Measurements from ENCODE around the gene MAGEA4. TPM values are rescaled to one million over a fixed set of nuclear protein-coding genes. Genes with fewer than 3 reads are reported as not detected.

The MAGEA4 gene
- total and polyA plus RNA-seq, 2 donors (not counting 3 experiments of a cell fraction or from before 2014, with no cell fraction given), result not detected

DNA sequence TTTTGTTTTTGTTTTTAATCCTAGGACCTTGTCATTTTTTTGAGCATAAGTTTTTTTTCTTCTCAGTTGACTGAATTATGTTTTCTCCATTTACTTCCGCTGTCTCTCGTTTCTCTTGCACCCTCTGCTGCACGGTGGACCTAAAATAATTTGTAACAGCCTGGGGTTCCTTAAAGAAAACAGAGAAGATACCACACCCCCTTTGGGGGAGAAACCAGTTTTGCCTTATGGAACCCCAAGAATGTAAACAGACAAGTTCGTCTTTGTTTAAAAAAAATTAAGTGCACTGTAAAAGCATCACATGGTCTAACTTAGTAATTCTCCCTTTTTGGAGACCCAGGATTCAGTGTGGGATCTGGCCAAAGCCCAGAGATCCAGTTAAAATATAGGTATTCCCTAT lies 32.8 kb upstream of the MAGEA4 start:
- Histone ChIP-seq H3K9ac (replicated peaks; ENCODE audit: extremely low read depth, insufficient read depth, low read length) (no peak overlapping the region), H3K27me3 (ENCODE audit: control insufficient read depth in 2 of 2, insufficient read depth in 2 of 2, low read length in 2 of 2) (no peaks in the 10 kb centered on the region), H3K9me3 (replicated peaks; ENCODE audit: control insufficient read depth, insufficient read depth, low read length) (no peaks in the 10 kb centered on the region), H3K9me1 (replicated peaks; ENCODE audit: control insufficient read depth, extremely low read depth, insufficient read depth, low read length) (no peaks in the 10 kb centered on the region), H3K36me3 (ENCODE audit: control insufficient read depth in 2 of 2, extremely low read depth in 1 of 2, insufficient read depth in 2 of 2, low read length in 2 of 2) (no peaks in the 10 kb centered on the region), H3K4me2 (ENCODE audit: insufficient read depth, low read length) (no peak overlapping the region), H3K79me2 (ENCODE audit: control insufficient read depth, insufficient read depth, low read length) (no peaks in the 10 kb centered on the region), H3K4me1 (ENCODE audit: control insufficient read depth, extremely low read depth, insufficient read depth, low read length) (no peaks in the 10 kb centered on the region), H3K27ac (ENCODE audit: insufficient read depth, low read depth, low read length) (no peak overlapping the region), H2AFZ (ENCODE audit: low read depth, low read length) (no peak overlapping the region), H4K20me1 (replicated peaks; ENCODE audit: control insufficient read depth, extremely low read depth, insufficient read depth, low read length) (no peaks in the 10 kb centered on the region), H3K4me3 (replicated peaks in 1 of 3; ENCODE audit: insufficient read depth in 1 of 3, low read depth in 1 of 3, low read length in 3 of 3) (no peak overlapping the region)
- no TSS peak for BruUV-seq (replicated peaks)
- ChIA-PET CTCF (interaction anchor here (1.3 kb wide), 1 partner anchor 21 kb away, joined by 4 read pairs; no protein-coding TSS in a partner anchor), POLR2A (no interaction called here)
- dilution Hi-C loops (cut with MboI; ENCODE audit: extremely low pct_ligation_motif_present, low sequenced_read_pairs) (no loop called here), intact Hi-C loops (cut with micrococcal nuclease) (no loop called here)
- DNase-seq (ENCODE audit: low read depth, low spot score) (no peak), FAIRE-seq (no peak)
- TF ChIP-seq MYC (IDR thresholded peaks at IDR 0.05; ENCODE audit: low read depth, low read length), result no peak
- TF ChIP-seq POLR2A (IDR thresholded peaks at IDR 0.05; ENCODE audit: low read depth, low read length), result no peak
- TF ChIP-seq POLR2AphosphoS5 (IDR thresholded peaks at IDR 0.05; ENCODE audit: insufficient read depth, low read depth, low read length), result no peak
- TF ChIP-seq JUN (IDR thresholded peaks at IDR 0.05; ENCODE audit: borderline replicate concordance, insufficient read depth, insufficient read length, low read depth), result no peak
- TF ChIP-seq FOS (IDR thresholded peaks at IDR 0.05; ENCODE audit: borderline replicate concordance, insufficient read depth, low read length), result no peak
- TF ChIP-seq GATA2 (IDR thresholded peaks at IDR 0.05; ENCODE audit: insufficient read depth, insufficient read length, low read depth, low read length), result no peak
- TF ChIP-seq, protein P1, sequence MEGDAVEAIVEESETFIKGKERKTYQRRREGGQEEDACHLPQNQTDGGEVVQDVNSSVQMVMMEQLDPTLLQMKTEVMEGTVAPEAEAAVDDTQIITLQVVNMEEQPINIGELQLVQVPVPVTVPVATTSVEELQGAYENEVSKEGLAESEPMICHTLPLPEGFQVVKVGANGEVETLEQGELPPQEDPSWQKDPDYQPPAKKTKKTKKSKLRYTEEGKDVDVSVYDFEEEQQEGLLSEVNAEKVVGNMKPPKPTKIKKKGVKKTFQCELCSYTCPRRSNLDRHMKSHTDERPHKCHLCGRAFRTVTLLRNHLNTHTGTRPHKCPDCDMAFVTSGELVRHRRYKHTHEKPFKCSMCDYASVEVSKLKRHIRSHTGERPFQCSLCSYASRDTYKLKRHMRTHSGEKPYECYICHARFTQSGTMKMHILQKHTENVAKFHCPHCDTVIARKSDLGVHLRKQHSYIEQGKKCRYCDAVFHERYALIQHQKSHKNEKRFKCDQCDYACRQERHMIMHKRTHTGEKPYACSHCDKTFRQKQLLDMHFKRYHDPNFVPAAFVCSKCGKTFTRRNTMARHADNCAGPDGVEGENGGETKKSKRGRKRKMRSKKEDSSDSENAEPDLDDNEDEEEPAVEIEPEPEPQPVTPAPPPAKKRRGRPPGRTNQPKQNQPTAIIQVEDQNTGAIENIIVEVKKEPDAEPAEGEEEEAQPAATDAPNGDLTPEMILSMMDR (IDR thresholded peaks at IDR 0.05; ENCODE audit: extremely low read depth in 1 of 2, insufficient read depth in 1 of 2, low read depth in 1 of 2, low read length in 2 of 2), result no peak
- TF ChIP-seq, protein P2, sequence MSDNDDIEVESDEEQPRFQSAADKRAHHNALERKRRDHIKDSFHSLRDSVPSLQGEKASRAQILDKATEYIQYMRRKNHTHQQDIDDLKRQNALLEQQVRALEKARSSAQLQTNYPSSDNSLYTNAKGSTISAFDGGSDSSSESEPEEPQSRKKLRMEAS (IDR thresholded peaks at IDR 0.05; ENCODE audit: insufficient read depth, insufficient read length), result no peak
